BE2C (cell line): ENCODE measurements around the gene THBS1.

Source experiments
- DNase-seq: peaks from one replicate; pipeline ENCODE4 v3.0.0-alpha.2; 2020
- H3K27me3 ChIP-seq: fragments of 250-450 bp; sonication (Bioruptor Pico); 2 replicates; pipeline ENCODE4 v1.5.1; 2020; ENCODE audit warnings: mild to moderate bottlenecking
- H3K36me3 ChIP-seq: fragments of 250-450 bp; sonication (Bioruptor Pico); 2 replicates; pipeline ENCODE4 v1.5.1; 2020; ENCODE audit warnings: mild to moderate bottlenecking
- H3K4me1 ChIP-seq: fragments of 250-450 bp; sonication (Bioruptor Pico); 2 replicates; pipeline ENCODE4 v1.5.1; 2020
- H3K4me3 ChIP-seq: 2 replicates; pipeline ENCODE4 v1.5.1; 2011; ENCODE audit warnings: low read depth, low read length
- H3K9me3 ChIP-seq: fragments of 250-450 bp; sonication (Bioruptor Pico); 2 replicates; pipeline ENCODE4 v1.5.1; 2020
- TF ChIP-seq, protein P1 (sequence below): IDR thresholded peaks from 2 replicates; pipeline ENCODE4 v1.5.1; 2012; ENCODE audit warnings: mild to moderate bottlenecking, low read depth, low read length

Gene THBS1

DNA sequence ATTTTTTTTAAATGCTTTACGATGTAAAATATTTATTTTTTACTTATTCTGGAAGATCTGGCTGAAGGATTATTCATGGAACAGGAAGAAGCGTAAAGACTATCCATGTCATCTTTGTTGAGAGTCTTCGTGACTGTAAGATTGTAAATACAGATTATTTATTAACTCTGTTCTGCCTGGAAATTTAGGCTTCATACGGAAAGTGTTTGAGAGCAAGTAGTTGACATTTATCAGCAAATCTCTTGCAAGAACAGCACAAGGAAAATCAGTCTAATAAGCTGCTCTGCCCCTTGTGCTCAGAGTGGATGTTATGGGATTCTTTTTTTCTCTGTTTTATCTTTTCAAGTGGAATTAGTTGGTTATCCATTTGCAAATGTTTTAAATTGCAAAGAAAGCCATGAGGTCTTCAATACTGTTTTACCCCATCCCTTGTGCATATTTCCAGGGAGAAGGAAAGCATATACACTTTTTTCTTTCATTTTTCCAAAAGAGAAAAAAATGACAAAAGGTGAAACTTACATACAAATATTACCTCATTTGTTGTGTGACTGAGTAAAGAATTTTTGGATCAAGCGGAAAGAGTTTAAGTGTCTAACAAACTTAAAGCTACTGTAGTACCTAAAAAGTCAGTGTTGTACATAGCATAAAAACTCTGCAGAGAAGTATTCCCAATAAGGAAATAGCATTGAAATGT, 15.6 kb downstream of the THBS1 start:
- TF ChIP-seq, protein P1, sequence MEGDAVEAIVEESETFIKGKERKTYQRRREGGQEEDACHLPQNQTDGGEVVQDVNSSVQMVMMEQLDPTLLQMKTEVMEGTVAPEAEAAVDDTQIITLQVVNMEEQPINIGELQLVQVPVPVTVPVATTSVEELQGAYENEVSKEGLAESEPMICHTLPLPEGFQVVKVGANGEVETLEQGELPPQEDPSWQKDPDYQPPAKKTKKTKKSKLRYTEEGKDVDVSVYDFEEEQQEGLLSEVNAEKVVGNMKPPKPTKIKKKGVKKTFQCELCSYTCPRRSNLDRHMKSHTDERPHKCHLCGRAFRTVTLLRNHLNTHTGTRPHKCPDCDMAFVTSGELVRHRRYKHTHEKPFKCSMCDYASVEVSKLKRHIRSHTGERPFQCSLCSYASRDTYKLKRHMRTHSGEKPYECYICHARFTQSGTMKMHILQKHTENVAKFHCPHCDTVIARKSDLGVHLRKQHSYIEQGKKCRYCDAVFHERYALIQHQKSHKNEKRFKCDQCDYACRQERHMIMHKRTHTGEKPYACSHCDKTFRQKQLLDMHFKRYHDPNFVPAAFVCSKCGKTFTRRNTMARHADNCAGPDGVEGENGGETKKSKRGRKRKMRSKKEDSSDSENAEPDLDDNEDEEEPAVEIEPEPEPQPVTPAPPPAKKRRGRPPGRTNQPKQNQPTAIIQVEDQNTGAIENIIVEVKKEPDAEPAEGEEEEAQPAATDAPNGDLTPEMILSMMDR: no peak
- Histone ChIP-seq H3K4me3 (no peak overlapping the region), H3K9me3 (no peaks in the 10 kb centered on the region), H3K4me1 (no peaks in the 10 kb centered on the region), H3K27me3 (no peaks in the 10 kb centered on the region), H3K36me3 (no peaks in the 10 kb centered on the region)
- DNase-seq: no peak

DNA sequence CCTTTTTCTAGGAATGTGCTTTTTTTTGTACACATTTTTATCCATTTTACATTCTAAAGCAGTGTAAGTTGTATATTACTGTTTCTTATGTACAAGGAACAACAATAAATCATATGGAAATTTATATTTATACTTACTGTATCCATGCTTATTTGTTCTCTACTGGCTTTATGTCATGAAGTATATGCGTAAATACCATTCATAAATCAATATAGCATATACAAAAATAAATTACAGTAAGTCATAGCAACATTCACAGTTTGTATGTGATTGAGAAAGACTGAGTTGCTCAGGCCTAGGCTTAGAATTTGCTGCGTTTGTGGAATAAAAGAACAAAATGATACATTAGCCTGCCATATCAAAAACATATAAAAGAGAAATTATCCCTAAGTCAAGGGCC, 16.5 kb downstream of the THBS1 start:
- TF ChIP-seq, protein P1: no peak

DNA sequence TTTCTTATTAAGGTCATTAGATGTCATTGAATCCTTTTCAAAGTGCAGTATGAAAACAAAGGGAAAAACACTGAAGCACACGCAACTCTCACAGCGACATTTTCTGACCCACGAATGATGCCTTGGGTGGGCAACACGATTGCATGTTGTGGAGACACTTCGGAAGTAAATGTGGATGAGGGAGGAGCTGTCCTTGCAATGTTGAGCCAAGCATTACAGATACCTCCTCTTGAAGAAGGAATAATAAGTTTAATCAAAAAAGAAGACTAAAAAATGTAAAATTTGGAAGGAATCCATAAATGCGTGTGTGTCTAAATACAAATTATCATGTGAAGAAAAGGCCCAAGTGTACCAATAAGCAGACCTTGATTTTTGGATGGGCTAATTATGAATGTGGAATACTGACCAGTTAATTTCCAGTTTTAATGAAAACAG, 16.9 kb downstream of the THBS1 start:
- Histone ChIP-seq H3K4me1 (no peaks in the 10 kb centered on the region), H3K27me3 (no peaks in the 10 kb centered on the region), H3K4me3 (no peak overlapping the region), H3K36me3 (no peaks in the 10 kb centered on the region), H3K9me3 (no peaks in the 10 kb centered on the region)
- TF ChIP-seq, protein P1: no peak
- no peak for DNase-seq

More for the DNA sequence above, 16.5 kb downstream of the THBS1 start:
- no peaks in the 10 kb centered on the region for H3K27me3 ChIP-seq
- H3K4me1 ChIP-seq: no peaks in the 10 kb centered on the region
- no peaks in the 10 kb centered on the region for H3K9me3 ChIP-seq
- no peaks in the 10 kb centered on the region for H3K36me3 ChIP-seq
- DNase-seq: no peak
- H3K4me3 ChIP-seq: no peak overlapping the region

DNA sequence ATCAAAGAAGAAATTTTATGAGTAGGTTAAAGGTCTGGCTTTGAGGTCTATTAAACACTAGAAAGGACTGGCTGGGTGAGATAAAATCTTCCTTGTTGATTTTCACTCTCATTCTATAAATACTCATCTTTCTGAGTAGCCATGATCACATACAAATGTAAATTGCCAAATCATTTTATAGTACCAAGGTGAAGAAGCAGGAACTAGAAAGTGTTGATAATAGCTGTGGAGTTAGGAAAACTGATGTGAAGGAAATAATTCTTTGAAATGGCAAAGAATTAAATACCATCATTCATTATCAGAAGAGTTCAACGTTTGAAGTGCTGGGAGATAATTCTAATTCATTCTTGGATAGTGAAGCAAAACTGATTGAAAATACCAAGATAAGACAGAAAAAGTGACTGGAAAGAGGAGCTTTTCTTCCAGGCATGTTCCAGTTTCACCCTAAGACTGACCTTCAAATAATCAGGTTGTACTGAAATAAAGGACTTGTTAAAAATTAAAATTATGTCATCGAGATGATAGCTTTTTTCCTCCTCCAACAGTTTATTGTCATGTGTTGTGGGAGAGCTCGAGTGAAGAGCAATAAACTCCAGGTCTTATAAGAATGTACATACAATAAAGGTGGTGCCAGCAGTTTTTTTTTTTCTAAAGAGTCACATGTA, 17.4 kb downstream of the THBS1 start:
- Histone ChIP-seq H3K27me3 (no peaks in the 10 kb centered on the region), H3K9me3 (no peaks in the 10 kb centered on the region), H3K36me3 (no peaks in the 10 kb centered on the region), H3K4me1 (no peaks in the 10 kb centered on the region), H3K4me3 (no peak overlapping the region)
- no peak for DNase-seq
- TF ChIP-seq, protein P1: no peak

DNA sequence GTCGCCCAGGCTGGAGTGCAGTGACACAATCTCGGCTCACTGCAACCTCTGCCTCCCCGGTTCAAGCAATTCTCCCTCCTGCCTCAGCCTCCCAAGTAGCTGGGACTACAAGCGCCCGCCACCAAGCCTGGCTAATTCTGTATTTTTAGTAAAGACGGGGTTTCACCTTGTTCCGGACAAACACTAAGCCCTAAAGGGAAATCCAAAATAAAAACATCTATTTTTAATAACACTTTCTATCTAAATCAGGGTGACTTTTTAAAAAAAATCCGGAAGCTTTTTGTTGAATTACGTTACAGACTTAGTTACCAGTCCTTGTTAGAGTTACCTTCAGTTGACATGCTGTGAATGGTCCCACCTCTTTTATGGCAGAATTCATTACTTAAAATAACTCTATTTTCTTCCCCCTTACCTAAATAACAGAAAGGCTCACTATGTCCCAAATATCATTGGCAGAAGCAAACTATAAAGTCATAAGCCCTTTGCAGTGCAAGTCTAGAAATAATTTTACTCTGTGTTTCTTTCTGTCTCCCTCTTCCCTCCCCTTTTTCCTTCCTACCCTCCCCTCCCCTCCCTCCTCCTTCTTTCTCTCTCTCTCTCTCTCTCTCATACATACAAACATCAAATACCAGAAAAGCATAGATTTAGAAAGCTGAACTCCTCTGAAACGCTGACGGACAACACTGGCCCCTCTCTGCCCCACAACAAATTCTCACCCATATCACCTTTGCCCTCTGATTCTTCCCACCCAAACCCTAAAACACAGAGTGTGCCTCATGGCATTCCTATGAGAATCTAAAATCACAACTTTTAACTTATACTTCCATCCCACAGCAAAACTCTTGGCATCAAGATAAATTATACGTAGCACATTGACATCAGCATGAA, 18.3 kb downstream of the THBS1 start:
- DNase-seq: no peak
- TF ChIP-seq, protein P1: no peak

More for the DNA sequence above, 18.3 kb downstream of the THBS1 start:
- Histone ChIP-seq H3K9me3 (no peaks in the 10 kb centered on the region), H3K4me1 (no peaks in the 10 kb centered on the region), H3K36me3 (no peaks in the 10 kb centered on the region), H3K27me3 (no peaks in the 10 kb centered on the region), H3K4me3 (no peak overlapping the region)
